ENCODE measurements around the gene L3MBTL1.

The L3MBTL1 gene

GRCh38 chr20:43535370-43536004 lies 28.0 kb downstream of the L3MBTL1 start:
- no peak for TF ChIP-seq CTCF (IDR thresholded peaks at IDR 0.05; ENCODE audit: borderline replicate concordance, insufficient read depth, low read depth, low read length)
- no peak overlapping the region for H3K4me3 ChIP-seq (ENCODE audit: low read depth, low read length)

GRCh38 chr20:43536041-43536816 lies 28.7 kb downstream of the L3MBTL1 start:
- no peak overlapping the region for H3K4me3 ChIP-seq (ENCODE audit: low read depth, low read length)
- no peak for TF ChIP-seq CTCF (IDR thresholded peaks at IDR 0.05; ENCODE audit: borderline replicate concordance, insufficient read depth, low read depth, low read length)

- no peak for TF ChIP-seq CTCF (IDR thresholded peaks at IDR 0.05; ENCODE audit: borderline replicate concordance, insufficient read depth, low read depth, low read length)
Observed at GRCh38 chr20:43536817-43537440, 29.4 kb downstream of the L3MBTL1 start.

GRCh38 chr20:43537921-43538877 lies 30.7 kb downstream of the L3MBTL1 start:
- peak; percentile 87 for TF ChIP-seq CTCF (IDR thresholded peaks at IDR 0.05; ENCODE audit: borderline replicate concordance, insufficient read depth, low read depth, low read length)
- no peak overlapping the region for H3K4me3 ChIP-seq (ENCODE audit: low read depth, low read length)

More at GRCh38 chr20:43536817-43537440, 29.4 kb downstream of the L3MBTL1 start:
- H3K4me3 ChIP-seq (ENCODE audit: low read depth, low read length): no peak overlapping the region

- H3K4me3 ChIP-seq (ENCODE audit: low read depth, low read length): no peak overlapping the region
- no peak for TF ChIP-seq CTCF (IDR thresholded peaks at IDR 0.05; ENCODE audit: borderline replicate concordance, insufficient read depth, low read depth, low read length)
Observed at GRCh38 chr20:43538878-43539700, 31.6 kb downstream of the L3MBTL1 start.
